GM18520 (cell line): Measurements from ENCODE around the gene PCDHGA1.
A peak's percentile ranks its signal among the peaks of the same experiment; 100 is the strongest.

Experiments used
- ATAC-seq: cut with Tn5 transposase; IDR thresholded peaks from one replicate; pipeline ENCODE4 v1.9.1; 2021; ENCODE audit not compliant: unreplicated experiment

Gene PCDHGA1

DNA sequence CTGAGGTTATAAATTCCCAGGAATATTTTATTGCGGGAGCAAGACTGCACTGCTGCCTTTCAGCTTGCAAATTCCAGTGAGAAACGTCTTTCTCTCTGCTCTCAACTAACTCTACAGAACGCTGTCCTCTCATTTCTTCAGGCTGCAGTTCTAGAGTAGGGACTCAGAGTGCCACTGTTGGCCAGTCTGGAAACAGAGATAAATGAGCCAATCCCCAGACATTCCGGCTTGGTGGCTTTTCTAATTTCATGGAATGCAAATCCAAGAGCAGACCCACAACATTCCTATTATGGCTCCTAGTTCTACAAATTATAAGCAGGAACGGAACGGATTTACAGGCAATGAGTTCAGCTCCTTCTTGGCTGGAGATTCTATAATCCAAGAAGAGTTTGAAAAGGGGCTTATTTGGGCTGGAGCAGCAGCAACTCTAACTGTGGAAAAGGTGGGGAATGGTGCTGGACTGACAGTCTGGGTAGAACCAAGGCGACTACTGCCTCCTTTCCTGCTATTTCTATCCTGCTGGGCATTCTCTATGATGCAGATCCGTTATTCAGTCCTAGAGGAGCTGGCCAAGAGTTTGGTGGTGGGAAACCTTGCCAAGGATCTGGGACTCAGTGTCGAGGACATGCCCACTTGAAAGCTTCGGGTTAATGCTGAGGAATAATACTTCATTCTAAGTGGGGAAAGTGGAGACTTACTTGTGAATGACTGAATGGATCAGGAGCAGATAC, 109.3 kb downstream of the PCDHGA1 start:
- ATAC-seq: no peak

- no peak for ATAC-seq
These were observed 110.0 kb downstream of the PCDHGA1 start for GRCh38 chr5:141440341-141440740.

DNA sequence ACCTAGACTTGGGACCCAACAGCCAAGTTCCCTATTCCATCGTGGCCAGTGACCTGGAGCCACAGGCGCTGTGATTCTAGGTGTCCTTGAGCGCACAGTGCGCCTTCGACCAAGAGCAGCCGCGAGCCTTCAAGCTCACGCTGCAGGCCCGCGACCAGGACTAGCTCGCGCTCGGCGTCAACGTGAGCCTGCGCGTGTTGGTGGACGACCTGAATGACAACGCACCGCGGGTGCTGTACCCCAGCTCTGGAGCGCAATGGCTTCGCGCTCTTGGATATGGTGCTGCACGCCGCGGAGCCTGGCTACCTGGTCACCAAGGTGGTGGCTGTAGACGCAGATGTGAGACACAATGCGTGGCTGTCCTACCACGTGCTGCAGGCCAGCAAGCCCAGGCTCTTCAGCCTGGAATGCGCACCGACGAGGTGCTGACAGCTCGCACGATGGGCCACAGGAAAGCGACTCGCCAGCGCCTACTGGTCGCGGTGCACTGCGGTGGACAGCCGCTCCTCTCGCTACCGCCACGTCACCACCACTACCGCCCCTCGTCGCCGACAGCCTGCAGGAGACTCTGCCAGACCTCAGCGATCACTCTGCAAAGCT, 111.4 kb downstream of the PCDHGA1 start:
- ATAC-seq: no peak

- ATAC-seq: no peak
These were observed 135.0 kb downstream of the PCDHGA1 start for GRCh38 chr5:141465351-141465750.

- ATAC-seq: peak; percentile 99
These were observed 145.4 kb downstream of the PCDHGA1 start, which contains the start of gene PCDHGC3 for GRCh38 chr5:141475625-141476131. TSS of gene PCDHGC3 (plus strand) at chr5:141475966. CDS start at chr5:141476117, 151 bp downstream.

GRCh38 chr5:141476132-141476911, 146.0 kb downstream of the PCDHGA1 start:
- ATAC-seq: no peak

- ATAC-seq: no peak
These were observed 146.8 kb downstream of the PCDHGA1 start for GRCh38 chr5:141477044-141477575.

- no peak for ATAC-seq
These were observed 147.5 kb downstream of the PCDHGA1 start for GRCh38 chr5:141477815-141478214.

- ATAC-seq: no peak
These were observed 148.1 kb downstream of the PCDHGA1 start for GRCh38 chr5:141478321-141478945.

- no peak for ATAC-seq
These were observed 149.5 kb downstream of the PCDHGA1 start for GRCh38 chr5:141479776-141480175.

GRCh38 chr5:141483902-141484301, 153.6 kb downstream of the PCDHGA1 start:
- ATAC-seq: no peak

DNA sequence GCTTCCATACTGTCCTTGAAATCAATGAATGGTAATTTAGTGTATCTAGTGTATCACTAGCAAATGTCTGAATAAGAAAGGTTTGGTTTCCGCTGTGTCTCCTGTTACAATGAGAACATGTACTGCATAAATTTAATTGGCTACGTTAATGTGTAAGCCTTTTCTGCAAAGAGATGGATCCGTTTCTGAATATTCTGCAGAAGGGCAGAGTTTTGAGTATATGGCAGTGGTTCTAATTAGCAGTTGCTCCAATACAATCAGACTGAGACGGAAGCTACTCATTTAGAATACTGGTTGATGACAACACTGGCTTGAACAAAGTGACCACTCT, 154.0 kb downstream of the PCDHGA1 start:
- no peak for ATAC-seq

- ATAC-seq: no peak
These were observed 154.5 kb downstream of the PCDHGA1 start, which contains the start of gene PCDHGC4 for GRCh38 chr5:141484641-141485311. TSS of gene PCDHGC4 (plus strand) at chr5:141485030. CDS start at chr5:141485174, 144 bp downstream.

DNA sequence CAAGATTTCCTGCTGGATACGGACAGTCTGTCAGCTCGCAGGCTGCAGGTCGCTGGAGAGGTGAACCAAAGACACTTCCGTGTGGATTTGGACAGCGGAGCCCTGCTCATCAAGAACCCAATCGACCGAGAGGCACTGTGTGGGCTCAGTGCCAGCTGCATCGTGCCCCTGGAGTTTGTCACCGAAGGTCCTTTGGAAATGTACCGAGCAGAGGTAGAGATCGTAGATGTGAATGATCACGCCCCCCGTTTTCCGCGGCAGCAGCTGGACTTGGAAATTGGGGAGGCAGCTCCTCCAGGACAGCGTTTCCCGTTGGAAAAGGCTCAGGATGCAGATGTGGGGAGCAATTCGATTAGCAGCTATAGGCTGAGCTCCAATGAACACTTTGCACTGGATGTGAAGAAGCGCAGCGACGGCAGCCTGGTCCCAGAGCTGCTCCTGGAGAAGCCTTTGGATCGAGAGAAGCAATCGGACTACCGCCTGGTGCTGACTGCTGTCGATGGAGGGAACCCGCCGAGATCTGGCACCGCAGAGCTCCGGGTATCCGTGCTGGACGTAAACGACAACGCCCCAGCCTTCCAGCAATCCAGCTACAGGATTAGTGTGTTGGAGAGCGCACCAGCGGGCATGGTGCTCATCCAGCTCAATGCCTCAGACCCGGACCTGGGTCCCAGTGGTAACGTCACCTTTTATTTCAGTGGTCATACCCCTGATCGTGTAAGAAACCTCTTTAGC, 155.2 kb downstream of the PCDHGA1 start:
- no peak for ATAC-seq

- ATAC-seq: no peak
These were observed 155.8 kb downstream of the PCDHGA1 start for GRCh38 chr5:141486091-141486490.

- ATAC-seq: no peak
These were observed 156.8 kb downstream of the PCDHGA1 start for GRCh38 chr5:141487131-141487530.

DNA sequence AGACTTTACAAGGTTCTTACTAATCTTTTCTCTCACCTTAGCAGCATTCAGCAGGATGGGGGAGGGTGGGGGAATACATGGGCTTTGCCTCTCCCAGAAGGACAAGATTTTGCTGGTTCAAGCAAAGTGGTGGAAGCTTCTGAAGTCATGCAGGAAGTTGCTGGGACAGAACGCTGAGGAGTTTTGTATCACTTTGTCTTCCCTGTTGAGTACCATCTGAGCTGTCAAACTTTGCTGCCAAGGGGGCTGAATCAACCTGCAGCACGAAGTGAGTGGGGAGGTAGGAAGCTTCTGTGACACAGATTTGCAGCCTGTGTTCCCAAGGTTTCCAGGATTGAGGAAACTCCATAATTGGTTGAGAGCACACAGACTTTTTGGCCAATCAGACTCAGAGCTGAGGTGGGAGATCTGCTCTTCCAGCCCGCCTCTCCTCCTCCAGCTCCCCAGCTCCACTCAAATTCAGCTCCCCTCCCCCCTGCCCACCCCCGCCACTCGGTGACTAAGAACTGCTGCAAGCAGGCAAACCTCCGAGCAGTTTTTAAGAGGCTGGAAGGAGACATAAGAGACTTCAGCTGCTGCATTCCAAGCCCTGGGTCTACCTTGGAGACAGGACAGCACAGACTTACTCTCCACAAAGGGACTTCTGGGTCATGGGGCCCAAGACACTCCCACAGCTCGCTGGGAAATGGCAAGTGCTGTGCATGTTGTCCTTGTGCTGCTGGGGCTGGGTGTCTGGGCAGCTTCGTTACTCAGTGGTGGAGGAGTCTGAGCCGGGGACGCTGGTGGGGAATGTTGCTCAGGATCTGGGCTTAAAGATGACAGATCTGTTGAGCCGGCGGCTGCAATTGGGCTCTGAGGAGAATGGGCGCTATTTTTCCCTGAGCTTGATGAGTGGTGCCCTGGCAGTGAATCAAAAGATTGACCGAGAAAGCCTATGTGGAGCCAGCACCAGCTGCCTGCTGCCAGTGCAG, 158.6 kb downstream of the PCDHGA1 start, which contains the start of gene PCDHGC5:
PCDHGC5 (plus strand) TSS at position 491 of the 971 bp plus-strand sequence; CDS start at position 651, 160 bp downstream.
- ATAC-seq: no peak

DNA sequence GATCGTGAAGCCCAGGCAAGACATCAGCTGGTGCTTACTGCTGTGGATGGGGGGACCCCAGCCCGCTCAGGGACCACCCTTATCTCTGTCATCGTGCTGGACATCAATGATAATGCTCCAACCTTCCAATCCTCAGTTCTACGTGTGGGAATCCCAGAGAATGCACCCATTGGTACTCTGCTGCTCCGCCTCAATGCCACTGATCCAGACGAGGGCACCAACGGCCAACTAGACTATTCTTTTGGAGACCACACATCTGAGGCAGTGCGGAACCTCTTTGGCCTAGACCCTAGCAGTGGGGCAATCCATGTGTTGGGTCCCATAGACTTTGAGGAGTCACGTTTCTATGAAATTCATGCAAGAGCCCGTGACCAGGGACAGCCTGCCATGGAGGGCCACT, 159.5 kb downstream of the PCDHGA1 start:
- no peak for ATAC-seq
